GM19023 (cell line): Measurements from ENCODE around the gene LHCGR.
A peak's percentile ranks its signal among the peaks of the same experiment; 100 is the strongest.
"Not testable (repeated sequence)": the region's sequence is repeated elsewhere in the genome, so short reads cannot be mapped to it uniquely, and the experiment has no call there.

Source experiments
- ATAC-seq: cut with Tn5 transposase; IDR thresholded peaks from one replicate; pipeline ENCODE4 v1.9.1; 2021; ENCODE audit warnings: mild to moderate bottlenecking, moderate library complexity; ENCODE audit not compliant: unreplicated experiment

LHCGR gene

GRCh38 chr2:48749291-48750127 is 6.0 kb downstream of the LHCGR start:
- peak; percentile 73 for ATAC-seq

- ATAC-seq = no peak
Measured at GRCh38 chr2:48747319-48747718, 8.2 kb downstream of the LHCGR start.

GRCh38 chr2:48739236-48739635 is 16.3 kb downstream of the LHCGR start:
- not testable (repeated sequence) for ATAC-seq

- ATAC-seq = no peak
Measured at GRCh38 chr2:48738806-48739205, 16.7 kb downstream of the LHCGR start.

GRCh38 chr2:48736251-48736650 is 19.3 kb downstream of the LHCGR start:
- ATAC-seq = no peak

- ATAC-seq = no peak
Measured at GRCh38 chr2:48734576-48735303, 20.8 kb downstream of the LHCGR start.

- ATAC-seq = no peak
Measured at GRCh38 chr2:48733067-48733503, 22.4 kb downstream of the LHCGR start.

- ATAC-seq = no peak
Measured at GRCh38 chr2:48728840-48729239, 26.7 kb downstream of the LHCGR start.

- ATAC-seq = no peak
Measured at GRCh38 chr2:48728295-48728694, 27.2 kb downstream of the LHCGR start.

GRCh38 chr2:48727560-48727959 is 28.0 kb downstream of the LHCGR start:
- no peak for ATAC-seq

GRCh38 chr2:48725696-48726494 is 29.6 kb downstream of the LHCGR start:
- ATAC-seq = no peak

- ATAC-seq = no peak
Measured at GRCh38 chr2:48724278-48724677, 31.2 kb downstream of the LHCGR start.

GRCh38 chr2:48723129-48723528 is 32.4 kb downstream of the LHCGR start:
- ATAC-seq = no peak

- ATAC-seq = no peak
Measured at GRCh38 chr2:48722391-48722790, 33.1 kb downstream of the LHCGR start.

- no peak for ATAC-seq
Measured at GRCh38 chr2:48721158-48721557, 34.4 kb downstream of the LHCGR start.

GRCh38 chr2:48719480-48720177 is 35.9 kb downstream of the LHCGR start:
- ATAC-seq = no peak

- no peak for ATAC-seq
Measured at GRCh38 chr2:48717846-48718245, 37.7 kb downstream of the LHCGR start.

GRCh38 chr2:48715956-48716355 is 39.6 kb downstream of the LHCGR start:
- no peak for ATAC-seq

GRCh38 chr2:48715042-48715899 is 40.3 kb downstream of the LHCGR start:
- ATAC-seq = no peak

- no peak for ATAC-seq
Measured at GRCh38 chr2:48714245-48714644, 41.3 kb downstream of the LHCGR start.
